Activated T-cell treated with anti-CD3 and anti-CD28 coated beads for 24 hours (primary cell): Measurements from ENCODE around the gene ZC3H10.
"Not testable (repeated sequence)": the region's sequence is repeated elsewhere in the genome, so short reads cannot be mapped to it uniquely, and the experiment has no call there.

Experiments used
- DNase-seq: peaks from one replicate; pipeline ENCODE4 v3.0.0-alpha.2; 2020; ENCODE audit warnings: low read depth

Gene ZC3H10

GRCh38 chr12:56117778-56118687, at the start of gene ZC3H10:
ZC3H10 (plus strand) TSS chr12:56118266; CDS start chr12:56120563, 2,297 bp downstream.
- DNase-seq = peak; percentile 99

DNA sequence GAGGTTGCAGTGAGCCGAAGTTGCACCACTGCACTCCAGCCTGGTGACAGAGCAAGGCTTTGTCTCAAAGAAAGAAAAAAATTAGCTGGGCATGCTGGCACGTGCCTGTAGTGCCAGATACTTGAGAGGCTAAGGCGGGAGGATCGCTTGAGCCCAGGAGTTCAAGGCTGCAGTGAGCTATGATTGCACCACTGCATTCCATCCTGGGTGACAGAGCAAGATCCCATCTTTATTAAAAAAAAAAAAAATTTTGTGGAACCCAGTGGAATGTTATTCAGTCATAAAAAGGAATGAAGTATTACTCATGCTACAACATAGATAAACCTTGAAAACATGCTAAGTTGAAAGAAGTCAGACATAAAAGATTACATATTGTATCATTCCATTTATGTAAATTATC, 46.4 kb upstream of the ZC3H10 start:
- no peak for DNase-seq

GRCh38 chr12:56074396-56074795, 43.7 kb upstream of the ZC3H10 start:
- no peak for DNase-seq

- not testable (repeated sequence) for DNase-seq
Measured at GRCh38 chr12:56077966-56078365, 40.1 kb upstream of the ZC3H10 start.

DNA sequence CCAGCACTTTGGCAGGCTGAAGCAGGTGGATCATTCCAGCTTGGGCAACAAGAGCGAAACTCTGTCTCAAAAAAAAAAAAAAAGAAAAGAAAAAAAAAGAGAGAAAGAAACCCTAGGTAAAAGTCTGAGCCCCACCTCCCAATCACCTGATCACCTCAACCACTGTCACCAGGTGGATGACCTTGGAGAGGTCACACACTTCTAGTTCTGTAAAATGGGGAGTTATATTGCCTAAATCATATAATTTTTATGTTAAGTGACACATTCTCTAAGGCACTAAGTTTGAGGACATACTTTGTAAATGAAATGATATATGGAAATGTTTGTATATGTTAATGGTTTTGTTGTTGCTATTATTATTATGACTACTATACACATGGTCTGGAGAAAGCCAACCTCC, 39.6 kb upstream of the ZC3H10 start:
- no peak for DNase-seq

DNA sequence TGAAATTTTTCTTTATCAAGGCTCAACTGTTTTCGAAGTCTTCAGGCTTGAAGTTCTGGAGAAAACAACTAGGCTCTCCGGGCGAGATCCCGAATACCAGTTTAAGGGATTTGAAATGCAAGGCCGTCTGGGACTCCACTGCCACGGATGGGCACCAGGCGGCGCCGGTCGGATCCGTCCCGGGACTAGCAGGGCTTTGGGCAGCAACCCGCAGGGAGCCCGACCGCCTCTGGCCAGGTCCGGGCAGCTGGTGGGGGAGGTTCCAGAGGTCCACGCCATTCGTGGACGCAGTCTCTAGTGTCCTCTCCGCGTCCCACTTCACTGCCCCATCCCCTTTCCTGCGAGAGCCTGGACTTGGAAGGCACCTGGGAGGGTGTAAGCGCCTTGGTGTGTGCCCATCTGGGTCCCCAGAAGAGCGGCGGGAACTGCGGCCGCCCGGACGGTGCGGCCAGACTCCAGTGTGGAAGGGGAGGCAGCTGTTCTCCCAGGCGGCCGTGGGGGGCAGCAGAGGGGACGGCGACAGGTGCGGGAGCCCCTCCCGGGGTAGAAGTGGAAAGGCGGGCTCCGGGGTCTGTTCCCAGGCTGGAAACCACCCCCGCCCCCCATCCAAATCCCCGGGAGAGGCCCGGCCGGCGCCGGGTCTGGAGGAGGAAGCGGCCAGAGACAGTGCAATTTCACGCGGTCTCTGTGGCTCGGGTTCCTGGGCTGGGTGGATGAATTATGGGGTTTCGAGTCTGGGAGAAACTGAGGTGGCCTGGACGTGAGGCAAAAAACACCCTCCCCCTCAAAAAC, 38.9 kb upstream of the ZC3H10 start:
- DNase-seq = peak; percentile 31

DNA sequence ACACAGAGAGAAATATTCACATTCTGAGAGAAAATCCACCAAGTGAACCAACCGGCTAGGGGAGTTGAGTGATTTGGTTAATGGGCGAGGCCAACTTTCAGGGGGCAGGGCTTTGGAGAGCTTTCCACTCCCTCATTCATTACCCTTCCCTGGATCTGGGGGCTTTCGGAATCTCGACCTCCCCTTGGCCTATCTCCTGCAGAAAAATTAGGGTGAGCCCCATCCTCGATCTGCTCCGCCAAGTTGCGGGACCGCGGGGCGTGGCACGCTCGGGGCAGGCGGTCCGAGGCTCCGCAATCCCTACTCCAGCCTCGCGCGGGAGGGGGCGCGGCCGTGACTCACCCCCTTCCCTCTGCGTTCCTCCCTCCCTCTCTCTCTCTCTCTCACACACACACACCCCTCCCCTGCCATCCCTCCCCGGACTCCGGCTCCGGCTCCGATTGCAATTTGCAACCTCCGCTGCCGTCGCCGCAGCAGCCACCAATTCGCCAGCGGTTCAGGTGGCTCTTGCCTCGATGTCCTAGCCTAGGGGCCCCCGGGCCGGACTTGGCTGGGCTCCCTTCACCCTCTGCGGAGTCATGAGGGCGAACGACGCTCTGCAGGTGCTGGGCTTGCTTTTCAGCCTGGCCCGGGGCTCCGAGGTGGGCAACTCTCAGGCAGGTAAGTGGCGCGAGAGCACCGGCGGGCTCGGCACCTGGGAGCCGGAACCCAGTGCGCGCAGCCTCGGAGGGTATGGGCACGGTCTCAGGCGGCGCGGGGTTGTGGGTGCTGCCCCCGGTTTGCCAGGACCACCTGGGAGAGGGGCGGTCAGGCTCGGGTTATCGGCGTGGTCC, 38.1 kb upstream of the ZC3H10 start, which contains the start of gene ERBB3:
Gene ERBB3 (plus strand): TSS at position 443 of the 833 bp plus-strand sequence. CDS start 136 bp downstream, at position 579.
- DNase-seq = peak; percentile 56

GRCh38 chr12:56080556-56081138, 37.4 kb upstream of the ZC3H10 start:
- no peak for DNase-seq

GRCh38 chr12:56081393-56082347, 36.4 kb upstream of the ZC3H10 start:
- DNase-seq = no peak

DNA sequence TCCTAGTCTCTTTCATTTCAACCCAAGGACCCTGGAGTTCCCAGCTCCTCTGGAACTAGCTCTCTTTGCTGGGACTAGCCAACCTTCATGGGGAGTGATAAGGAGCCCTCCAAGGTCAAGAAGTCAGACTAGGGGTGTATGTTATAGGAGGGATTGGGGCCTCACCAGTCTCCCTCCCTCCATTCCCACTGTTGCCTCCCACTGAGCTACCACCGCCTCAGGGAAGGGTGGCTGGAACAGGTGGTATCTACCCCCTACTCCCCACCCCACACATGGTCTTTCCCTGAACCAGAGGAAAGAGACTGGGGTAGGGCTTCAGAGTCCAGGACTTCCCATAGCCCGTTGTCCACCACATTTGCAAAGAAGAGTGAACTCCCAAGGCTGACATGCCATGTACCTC, 35.7 kb upstream of the ZC3H10 start:
- no peak for DNase-seq

- no peak for DNase-seq
Measured at GRCh38 chr12:56082967-56083366, 35.1 kb upstream of the ZC3H10 start.

GRCh38 chr12:56084958-56085543, 33.0 kb upstream of the ZC3H10 start:
- no peak for DNase-seq

- no peak for DNase-seq
Measured at GRCh38 chr12:56086096-56086495, 32.0 kb upstream of the ZC3H10 start.

GRCh38 chr12:56086608-56087007, 31.5 kb upstream of the ZC3H10 start:
- no peak for DNase-seq

DNA sequence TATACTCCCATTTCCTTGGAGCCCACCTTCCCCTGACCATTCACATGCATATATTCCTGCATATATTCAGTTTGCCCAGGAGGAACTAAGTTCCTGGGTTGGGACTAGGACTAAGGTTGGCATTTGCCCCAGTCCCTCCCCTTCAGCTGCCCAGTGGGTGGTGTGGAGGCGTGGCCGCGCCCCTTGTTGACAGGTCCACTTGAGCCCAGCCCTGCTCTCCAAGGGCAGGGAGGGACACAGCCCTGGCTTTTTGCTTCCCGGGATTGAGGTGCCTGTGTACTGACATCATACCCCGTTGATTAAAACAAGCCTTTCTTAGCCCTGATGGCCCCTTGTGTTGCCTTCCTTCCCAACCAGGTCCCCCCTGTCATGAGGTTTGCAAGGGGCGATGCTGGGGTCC, 30.8 kb upstream of the ZC3H10 start:
- DNase-seq = no peak

DNA sequence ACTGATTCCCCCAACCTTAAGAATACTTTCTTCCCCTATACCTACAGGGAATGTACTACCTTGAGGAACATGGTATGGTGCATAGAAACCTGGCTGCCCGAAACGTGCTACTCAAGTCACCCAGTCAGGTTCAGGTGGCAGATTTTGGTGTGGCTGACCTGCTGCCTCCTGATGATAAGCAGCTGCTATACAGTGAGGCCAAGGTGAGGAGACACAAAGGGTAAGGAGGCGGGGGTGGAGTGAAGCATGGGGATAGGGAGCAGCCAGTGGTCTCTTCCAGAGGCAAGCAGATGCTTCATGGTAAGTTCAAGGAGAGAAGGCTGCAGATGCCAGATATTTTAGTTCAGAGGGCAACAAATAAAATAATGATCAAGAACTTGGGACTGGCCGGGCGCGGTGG, 20.3 kb upstream of the ZC3H10 start:
- no peak for DNase-seq

DNA sequence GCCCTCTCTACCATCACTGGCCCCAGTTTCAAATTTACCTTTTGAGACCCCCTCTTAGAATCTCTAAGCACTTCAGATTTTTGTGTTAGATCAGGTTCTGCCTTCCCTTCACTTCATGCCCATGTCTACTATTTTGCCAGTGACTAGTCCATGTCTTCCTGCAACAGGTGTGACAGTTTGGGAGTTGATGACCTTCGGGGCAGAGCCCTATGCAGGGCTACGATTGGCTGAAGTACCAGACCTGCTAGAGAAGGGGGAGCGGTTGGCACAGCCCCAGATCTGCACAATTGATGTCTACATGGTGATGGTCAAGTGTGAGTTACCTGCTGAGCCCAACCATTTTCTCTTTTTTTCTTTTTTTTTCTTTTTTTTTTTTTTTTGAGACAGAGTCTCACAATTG, 19.5 kb upstream of the ZC3H10 start:
- DNase-seq = no peak

GRCh38 chr12:56099787-56100186, 18.3 kb upstream of the ZC3H10 start:
- DNase-seq = no peak

- no peak for DNase-seq
Measured at GRCh38 chr12:56101045-56101444, 17.0 kb upstream of the ZC3H10 start.

DNA sequence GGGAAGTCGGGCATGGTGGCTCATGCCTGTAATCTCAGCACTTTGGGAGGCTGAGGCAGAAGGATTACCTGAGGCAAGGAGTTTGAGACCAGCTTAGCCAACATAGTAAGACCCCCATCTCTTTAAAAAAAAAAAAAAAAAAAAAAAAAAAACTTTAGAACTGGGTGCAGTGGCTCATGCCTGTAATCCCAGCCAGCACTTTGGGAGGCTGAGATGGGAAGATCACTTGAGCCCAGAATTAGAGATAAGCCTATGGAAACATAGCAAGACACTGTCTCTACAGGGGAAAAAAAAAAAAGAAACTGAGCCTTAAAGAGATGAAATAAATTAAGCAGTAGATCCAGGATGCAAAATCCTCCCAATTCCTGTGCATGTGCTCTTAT, 15.4 kb upstream of the ZC3H10 start:
- DNase-seq = no peak
